Measurements from ENCODE around the gene WDR35.

GRCh38 chr2:19886261-19886660, 103.6 kb downstream of the WDR35 start:
- TF ChIP-seq CTCF (IDR thresholded peaks at IDR 0.05; ENCODE audit: low read depth, low read length) (no peak), EZH2phosphoT487 (IDR thresholded peaks at IDR 0.05; ENCODE audit: low read depth) (no peak)
